PC-3 (cell line): ENCODE measurements around the gene CDK5RAP2. TPM values are rescaled to one million over a fixed set of nuclear protein-coding genes. Genes with fewer than 3 reads are reported as not detected.

ENCODE experiments used
- ATAC-seq: fragments of 200-7000 bp; cut with Tn5 transposase; 2 replicates; pipeline ENCODE4 v1.9.1; 2020; ENCODE audit warnings: mild to moderate bottlenecking, moderate library complexity
- BruUV-seq: library from RNA; stranded (reverse); fragments of 400-500 nt; replicated peaks from 2 replicates; lab custom pipeline; 2021; lab: Mats Ljungman, UMichigan
- CTCF ChIA-PET: fragments of 300-600 bp; sonication (Branson Sonifier 250); formaldehyde crosslinking; loops from one replicate; lab custom pipeline; 2022; ENCODE audit warnings: antibody characterized with exemption; lab: Charles Lee
- POLR2A ChIA-PET: fragments of 300-600 bp; sonication (Branson Sonifier 250); formaldehyde crosslinking; loops from one replicate; lab custom pipeline; 2022; ENCODE audit warnings: antibody characterized with exemption; ENCODE audit not compliant: unreplicated experiment; lab: Charles Lee
- DNase-seq: peaks from one replicate; pipeline ENCODE4 v3.0.0-alpha.2; 2015
- H2AFZ ChIP-seq: fragments of 300-600 bp; sonication (generic); 2 replicates; pipeline ENCODE4 v1.6.0; 2016; ENCODE audit warnings: antibody characterized with exemption, low read length
- H3F3A ChIP-seq: fragments of 300-600 bp; sonication (generic); one replicate; pipeline ENCODE4 v1.6.0; 2017; ENCODE audit warnings: antibody characterized with exemption, low read length, control low read depth, mild to moderate bottlenecking; ENCODE audit not compliant: unreplicated experiment
- H3K27ac ChIP-seq: fragments of 300-600 bp; sonication (generic); 2 replicates; pipeline ENCODE4 v1.5.1; 2016; ENCODE audit warnings: mild to moderate bottlenecking, low read length
- H3K27me3 ChIP-seq: fragments of 300-600 bp; sonication (generic); 2 replicates; pipeline ENCODE4 v1.6.1; 2016; ENCODE audit warnings: low read length, mixed read lengths
- H3K36me3 ChIP-seq: fragments of 300-600 bp; sonication (generic); 2 replicates; pipeline ENCODE4 v1.6.1; 2016; ENCODE audit warnings: low read depth, mixed run types, low read length, mixed read lengths
- H3K4me1 ChIP-seq: fragments of 300-600 bp; sonication (generic); 2 replicates; pipeline ENCODE4 v1.5.1; 2016; ENCODE audit warnings: low read length; ENCODE audit not compliant: insufficient read depth
- H3K4me2 ChIP-seq: fragments of 300-600 bp; sonication (generic); 2 replicates; pipeline ENCODE4 v1.6.0; 2016; ENCODE audit warnings: low read length
- H3K4me3 ChIP-seq: fragments of 300-600 bp; sonication (generic); 2 replicates; pipeline ENCODE4 v1.5.1; 2016; ENCODE audit warnings: mild to moderate bottlenecking, low read length, mixed read lengths
- H3K79me2 ChIP-seq: fragments of 300-600 bp; sonication (generic); 2 replicates; pipeline ENCODE4 v1.6.1; 2017; ENCODE audit warnings: low read length, mixed read lengths
- H3K9ac ChIP-seq: fragments of 300-600 bp; sonication (generic); 2 replicates; pipeline ENCODE4 v1.6.0; 2016; ENCODE audit warnings: mild to moderate bottlenecking, low read length
- H3K9me2 ChIP-seq: fragments of 300-600 bp; sonication (generic); replicated peaks from 2 replicates; pipeline ENCODE4 v1.6.1; 2016; ENCODE audit warnings: mixed run types, low read length, mixed read lengths
- H3K9me3 ChIP-seq: fragments of 300-600 bp; sonication (generic); 2 replicates; pipeline ENCODE4 v1.6.1; 2016; ENCODE audit warnings: low read length, mixed read lengths
- H4K20me1 ChIP-seq: fragments of 300-600 bp; sonication (generic); 2 replicates; pipeline ENCODE4 v1.6.1; 2016; ENCODE audit warnings: low read length, mixed read lengths
- CTCF ChIP-seq: fragments of 300-600 bp; sonication (generic); conservative IDR thresholded peaks from 2 replicates; pipeline ENCODE4 v1.5.1; 2017; ENCODE audit warnings: antibody characterized with exemption, low read depth, mild to moderate bottlenecking, low read length
- EZH2 ChIP-seq: fragments of 300-600 bp; sonication (generic); IDR thresholded peaks from one replicate; pipeline ENCODE4 v1.6.1; 2017; ENCODE audit warnings: antibody characterized with exemption, mild to moderate bottlenecking, low read length; ENCODE audit not compliant: unreplicated experiment
- EZH2phosphoT487 ChIP-seq: fragments of 300-600 bp; sonication (generic); IDR thresholded peaks from 2 replicates; pipeline ENCODE4 v1.6.1; 2018; ENCODE audit warnings: mild to moderate bottlenecking, antibody characterized with exemption, low read length, borderline replicate concordance
- intact Hi-C: fragments of 100-400 bp; cut with micrococcal nuclease; formaldehyde crosslinking; loops from 2 replicates; pipeline ENCODE4 v1.9.0; 2023
- total RNA-seq: library from RNA; depleted of rRNA; stranded (reverse); fragments of >200 nt; gene quantifications from 2 replicates; pipeline ENCODE4 v1.2.3, GENCODE V29; 2014

CDK5RAP2 gene
- total RNA-seq, 1 experiment from 2014 or later = 37.4 TPM

GRCh38 chr9:120363697-120364096, 216.3 kb downstream of the CDK5RAP2 start:
- no peaks in the 10 kb centered on the region for H3K9me2 ChIP-seq
- DNase-seq = no peak
- CTCF ChIA-PET = no interaction called here
- no peak overlapping the region for H2AFZ ChIP-seq
- intact Hi-C loops = no loop called here
- no peak for ATAC-seq
- TF ChIP-seq CTCF = no peak
- no peak for TF ChIP-seq EZH2phosphoT487
- TF ChIP-seq EZH2 = no peak
- no peaks in the 10 kb centered on the region for H3K79me2 ChIP-seq
- H3K9ac ChIP-seq = no peak overlapping the region
- no peaks in the 10 kb centered on the region for H3K9me3 ChIP-seq
- POLR2A ChIA-PET = no interaction called here
- no peaks in the 10 kb centered on the region for H3K36me3 ChIP-seq
- H3F3A ChIP-seq = no peaks in the 10 kb centered on the region
- H4K20me1 ChIP-seq = no peaks in the 10 kb centered on the region
- no peak overlapping the region for H3K4me2 ChIP-seq
- no peak overlapping the region for H3K4me3 ChIP-seq
- H3K4me1 ChIP-seq = no peaks in the 10 kb centered on the region; the same call in 1 of the 2 replicates
- H3K27me3 ChIP-seq = no peaks in the 10 kb centered on the region
- no peak overlapping the region for H3K27ac ChIP-seq
- BruUV-seq = no TSS peak

- BruUV-seq = no TSS peak
- TF ChIP-seq CTCF (no peak), EZH2phosphoT487 (no peak), EZH2 (no peak)
- Histone ChIP-seq H3K79me2 (no peaks in the 10 kb centered on the region), H3K9me2 (no peaks in the 10 kb centered on the region), H3K4me2 (no peak overlapping the region), H3K9me3 (no peaks in the 10 kb centered on the region), H3F3A (no peaks in the 10 kb centered on the region), H3K36me3 (no peaks in the 10 kb centered on the region), H4K20me1 (no peaks in the 10 kb centered on the region), H3K27ac (no peak overlapping the region), H3K4me1 (no peaks in the 10 kb centered on the region; the same call in 1 of the 2 replicates), H2AFZ (no peak overlapping the region), H3K27me3 (no peaks in the 10 kb centered on the region), H3K4me3 (no peak overlapping the region), H3K9ac (no peak overlapping the region)
- no peak for DNase-seq
- no peak for ATAC-seq
- ChIA-PET CTCF (no interaction called here), POLR2A (no interaction called here)
- intact Hi-C loops = no loop called here
These were observed 217.5 kb downstream of the CDK5RAP2 start for GRCh38 chr9:120362446-120362845.

- ChIA-PET CTCF (no interaction called here), POLR2A (no interaction called here)
- no peak for ATAC-seq
- no peak overlapping the region for H2AFZ ChIP-seq
- no peak overlapping the region for H3K4me3 ChIP-seq
- H3K27me3 ChIP-seq = no peaks in the 10 kb centered on the region
- no peaks in the 10 kb centered on the region for H3K79me2 ChIP-seq
- H3F3A ChIP-seq = no peaks in the 10 kb centered on the region
- no peaks in the 10 kb centered on the region for H4K20me1 ChIP-seq
- H3K27ac ChIP-seq = no peak overlapping the region
- H3K4me2 ChIP-seq = no peak overlapping the region
- intact Hi-C loops = no loop called here
- H3K4me1 ChIP-seq = no peaks in the 10 kb centered on the region; the same call in 1 of the 2 replicates
- DNase-seq = no peak
- H3K9me2 ChIP-seq = no peaks in the 10 kb centered on the region
- TF ChIP-seq CTCF (no peak), EZH2 (no peak), EZH2phosphoT487 (no peak)
- no peak overlapping the region for H3K9ac ChIP-seq
- no peaks in the 10 kb centered on the region for H3K9me3 ChIP-seq
- BruUV-seq = no TSS peak
- no peaks in the 10 kb centered on the region for H3K36me3 ChIP-seq
These were observed 218.4 kb downstream of the CDK5RAP2 start for GRCh38 chr9:120361551-120361950.
